ENCODE results near the gene DDX10. TPM values are rescaled to one million over a fixed set of nuclear protein-coding genes. Genes with fewer than 3 reads are reported as not detected.

The DDX10 gene
- total RNA-seq, 1 donor from 2014 or later = 24.5 TPM

GRCh38 chr11:108790501-108791299 lies 125.8 kb downstream of the DDX10 start:
- no peaks in the 10 kb centered on the region for H3K36me3 ChIP-seq (ENCODE audit: control insufficient read depth, insufficient read depth, low read length)

GRCh38 chr11:108793138-108793537 lies 128.3 kb downstream of the DDX10 start:
- H3K27me3 ChIP-seq (ENCODE audit: control insufficient read depth, insufficient read depth, low read length) = no peaks in the 10 kb centered on the region
- DNase-seq (ENCODE audit: low read depth) = no peak
- no peaks in the 10 kb centered on the region for H3K36me3 ChIP-seq (ENCODE audit: control insufficient read depth, insufficient read depth, low read length)
- H3K4me3 ChIP-seq (ENCODE audit: low read depth, low read length) = no peak overlapping the region
- TF ChIP-seq, protein P1, sequence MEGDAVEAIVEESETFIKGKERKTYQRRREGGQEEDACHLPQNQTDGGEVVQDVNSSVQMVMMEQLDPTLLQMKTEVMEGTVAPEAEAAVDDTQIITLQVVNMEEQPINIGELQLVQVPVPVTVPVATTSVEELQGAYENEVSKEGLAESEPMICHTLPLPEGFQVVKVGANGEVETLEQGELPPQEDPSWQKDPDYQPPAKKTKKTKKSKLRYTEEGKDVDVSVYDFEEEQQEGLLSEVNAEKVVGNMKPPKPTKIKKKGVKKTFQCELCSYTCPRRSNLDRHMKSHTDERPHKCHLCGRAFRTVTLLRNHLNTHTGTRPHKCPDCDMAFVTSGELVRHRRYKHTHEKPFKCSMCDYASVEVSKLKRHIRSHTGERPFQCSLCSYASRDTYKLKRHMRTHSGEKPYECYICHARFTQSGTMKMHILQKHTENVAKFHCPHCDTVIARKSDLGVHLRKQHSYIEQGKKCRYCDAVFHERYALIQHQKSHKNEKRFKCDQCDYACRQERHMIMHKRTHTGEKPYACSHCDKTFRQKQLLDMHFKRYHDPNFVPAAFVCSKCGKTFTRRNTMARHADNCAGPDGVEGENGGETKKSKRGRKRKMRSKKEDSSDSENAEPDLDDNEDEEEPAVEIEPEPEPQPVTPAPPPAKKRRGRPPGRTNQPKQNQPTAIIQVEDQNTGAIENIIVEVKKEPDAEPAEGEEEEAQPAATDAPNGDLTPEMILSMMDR (IDR thresholded peaks at IDR 0.05; ENCODE audit: insufficient read depth, low read length, poor library complexity, severe bottlenecking) = no peak

More at GRCh38 chr11:108790501-108791299, 125.8 kb downstream of the DDX10 start:
- TF ChIP-seq, protein P1 (IDR thresholded peaks at IDR 0.05; ENCODE audit: insufficient read depth, low read length, poor library complexity, severe bottlenecking) = no peak
- Histone ChIP-seq H3K27me3 (ENCODE audit: control insufficient read depth, insufficient read depth, low read length) (no peaks in the 10 kb centered on the region), H3K4me3 (ENCODE audit: low read depth, low read length) (no peak overlapping the region)
- no peak for DNase-seq (ENCODE audit: low read depth)

- Histone ChIP-seq H3K36me3 (ENCODE audit: control insufficient read depth, insufficient read depth, low read length) (no peaks in the 10 kb centered on the region), H3K27me3 (ENCODE audit: control insufficient read depth, insufficient read depth, low read length) (no peaks in the 10 kb centered on the region), H3K4me3 (ENCODE audit: low read depth, low read length) (no peak overlapping the region)
- TF ChIP-seq, protein P1 (IDR thresholded peaks at IDR 0.05; ENCODE audit: insufficient read depth, low read length, poor library complexity, severe bottlenecking) = no peak
- DNase-seq (ENCODE audit: low read depth) = no peak
These were observed 128.7 kb downstream of the DDX10 start for GRCh38 chr11:108793611-108794010.

GRCh38 chr11:108796551-108796950 lies 131.7 kb downstream of the DDX10 start:
- no peak for DNase-seq (ENCODE audit: low read depth)
- H3K27me3 ChIP-seq (ENCODE audit: control insufficient read depth, insufficient read depth, low read length) = no peaks in the 10 kb centered on the region
- TF ChIP-seq, protein P1 (IDR thresholded peaks at IDR 0.05; ENCODE audit: insufficient read depth, low read length, poor library complexity, severe bottlenecking) = no peak

GRCh38 chr11:108797578-108798100 lies 132.8 kb downstream of the DDX10 start:
- H3K36me3 ChIP-seq (ENCODE audit: control insufficient read depth, insufficient read depth, low read length) = no peaks in the 10 kb centered on the region
- H3K4me3 ChIP-seq (ENCODE audit: low read depth, low read length) = no peak overlapping the region
- TF ChIP-seq, protein P1 (IDR thresholded peaks at IDR 0.05; ENCODE audit: insufficient read depth, low read length, poor library complexity, severe bottlenecking) = no peak
- H3K27me3 ChIP-seq (ENCODE audit: control insufficient read depth, insufficient read depth, low read length) = no peaks in the 10 kb centered on the region
- no peak for DNase-seq (ENCODE audit: low read depth)

More at GRCh38 chr11:108796551-108796950, 131.7 kb downstream of the DDX10 start:
- Histone ChIP-seq H3K36me3 (ENCODE audit: control insufficient read depth, insufficient read depth, low read length) (no peaks in the 10 kb centered on the region), H3K4me3 (ENCODE audit: low read depth, low read length) (no peak overlapping the region)
